Measurements from ENCODE around the gene SOX18. TPM values are rescaled to one million over a fixed set of nuclear protein-coding genes. Genes with fewer than 3 reads are reported as not detected.

The SOX18 gene
- total and polyA plus RNA-seq, 2 of the 8 experiments (the other 6 are each of a cell fraction or from before 2014, with no cell fraction given), result 0.09 TPM; not detected in 1

GRCh38 chr20:64047046-64047389 lies 2.4 kb downstream of the SOX18 start:
- Histone ChIP-seq H3K36me3 (ENCODE audit: control insufficient read depth in 2 of 4, insufficient read depth in 4 of 4, low read length in 3 of 4) (peaks cover 0 to 10% (median 0%) of the 10 kb centered on the region in 4 experiments; a peak in 1 of 8 replicates), H2BK5ac (ENCODE audit: low read depth, low read length) (no peak overlapping the region), H3K4me1 (replicated peaks in 1 of 4; ENCODE audit: control insufficient read depth in 3 of 4, insufficient read depth in 4 of 4, low read length in 3 of 4) (peaks cover 0 to 30% (median 8%) of the 10 kb centered on the region in 4 experiments; a peak in 6 of 7 replicates), H3K4me2 (ENCODE audit: insufficient read depth in 1 of 2, low read depth in 2 of 2, low read length in 2 of 2) (no peak overlapping the region), H3K4me3 (ENCODE audit: extremely low read depth in 1 of 4, insufficient read depth in 2 of 4, low read depth in 3 of 4, low read length in 4 of 4) (no peak overlapping the region), H3K79me2 (ENCODE audit: control insufficient read depth in 1 of 2, insufficient read depth in 2 of 2, low read length in 2 of 2) (no peaks in the 10 kb centered on the region), H2BK12ac (ENCODE audit: low read depth, low read length) (no peak overlapping the region), H3K14ac (ENCODE audit: insufficient read length) (no peak overlapping the region), H3K23me2 (ENCODE audit: low read depth, low read length) (peaks cover 4% of the 10 kb centered on the region; the same call in 1 of the 2 replicates), H3K56ac (replicated peaks; ENCODE audit: insufficient read length, low read depth, low read length) (no peak overlapping the region), H4K20me1 (replicated peaks in 1 of 2; ENCODE audit: control insufficient read depth in 1 of 2, insufficient read depth in 2 of 2, low read length in 2 of 2) (no peaks in the 10 kb centered on the region), H3K27me3 (replicated peaks in 1 of 4; ENCODE audit: control insufficient read depth in 3 of 4, extremely low read depth in 1 of 4, insufficient read depth in 3 of 4, low read length in 3 of 4) (peaks cover 45 to 81% (median 70%) of the 10 kb centered on the region in 4 experiments), H2BK20ac (ENCODE audit: low read length) (no peak overlapping the region), H4K8ac (ENCODE audit: extremely low read depth, insufficient read depth, low read length) (no peak overlapping the region), H3K4ac (replicated peaks; ENCODE audit: insufficient read length, low read depth, low read length) (no peak overlapping the region), H4K91ac (replicated peaks; ENCODE audit: insufficient read length, low read length) (no peak overlapping the region), H3K18ac (ENCODE audit: extremely low read depth, low read length) (no peak overlapping the region), H2AK5ac (ENCODE audit: low read depth, low read length) (no peak overlapping the region), H3K9ac (replicated peaks in 1 of 4; ENCODE audit: extremely low read depth in 1 of 4, low read depth in 3 of 4, low read length in 3 of 4) (no peak overlapping the region), H2BK120ac (replicated peaks; ENCODE audit: low read depth, low read length) (no peak overlapping the region), H2BK15ac (ENCODE audit: low read length) (peak overlapping the region; percentile 16; the same call in 1 of the 2 replicates), H3K23ac (ENCODE audit: insufficient read length) (no peak overlapping the region), H4K5ac (ENCODE audit: insufficient read length, low read depth, low read length) (no peak overlapping the region), H3K9me3 (ENCODE audit: insufficient read depth in 2 of 2, low read depth in 1 of 2, low read length in 1 of 2) (no peaks in the 10 kb centered on the region), H3K27ac (ENCODE audit: low read depth, low read length) (no peak overlapping the region), H3K79me1 (ENCODE audit: low read depth, low read length) (no peaks in the 10 kb centered on the region), H2AFZ (ENCODE audit: low read length) (no peak overlapping the region)
- FAIRE-seq, result no peak
- ChIA-PET POLR2A (ENCODE audit: partially characterized antibody) (interaction anchor here (1.5 kb wide), 1 partner anchor 9 kb away, joined by 3 read pairs; no protein-coding TSS in a partner anchor), CTCF (ENCODE audit: partially characterized antibody) (interaction anchor here (2.4 kb wide), 1 partner anchor 10 kb away, joined by 9 read pairs; no protein-coding TSS in a partner anchor)
- 89% methylated on average over 7 of the region's 8 CpGs; no CpG with 5 or more reads in 1 of the 2 experiments for WGBS, 2 experiments (ENCODE audit: extremely low coverage in 1 of 2, insufficient coverage in 1 of 2, insufficient read length in 1 of 2, insufficient replicate concordance in 2 of 2, low coverage in 1 of 2, low lambda C conversion rate in 2 of 2, missing lambda C conversion rate in 1 of 2)
- TF ChIP-seq TCF12 (IDR thresholded peaks at IDR 0.05; ENCODE audit: low read depth, low read length), result no peak
- no peak for TF ChIP-seq SP1 (IDR thresholded peaks at IDR 0.05; ENCODE audit: low read depth, low read length)
- TF ChIP-seq EP300 (IDR thresholded peaks at IDR 0.05; ENCODE audit: borderline replicate concordance in 1 of 2, low read depth in 2 of 2, low read length in 2 of 2), result no peak
- TF ChIP-seq RAD21 (IDR thresholded peaks at IDR 0.05 in 1 of 2, conservative IDR thresholded peaks at IDR 0.05 in 1 of 2; ENCODE audit: low read depth in 2 of 2, low read length in 2 of 2), result no peak
- no peak for DNase-seq (ENCODE audit: low read depth in 1 of 2, low spot score in 2 of 2)

All from H1 (cell line).